DND-41 (cell line): ENCODE results near the gene FAM32A.

Experiments used
- EZH2 ChIP-seq: IDR thresholded peaks from 3 replicates; pipeline ENCODE4 v1.6.1; 2012; ENCODE audit warnings: borderline replicate concordance, low read depth, mild to moderate bottlenecking, moderate library complexity, low read length, inconsistent platforms; ENCODE audit not compliant: severe bottlenecking
- TF ChIP-seq, protein P1 (sequence below): IDR thresholded peaks from 2 replicates; pipeline ENCODE4 v1.5.1; 2012; ENCODE audit warnings: borderline replicate concordance, low read length, moderate library complexity, mild to moderate bottlenecking; ENCODE audit not compliant: poor library complexity, severe bottlenecking; ENCODE audit errors: extremely low read depth

DNA sequence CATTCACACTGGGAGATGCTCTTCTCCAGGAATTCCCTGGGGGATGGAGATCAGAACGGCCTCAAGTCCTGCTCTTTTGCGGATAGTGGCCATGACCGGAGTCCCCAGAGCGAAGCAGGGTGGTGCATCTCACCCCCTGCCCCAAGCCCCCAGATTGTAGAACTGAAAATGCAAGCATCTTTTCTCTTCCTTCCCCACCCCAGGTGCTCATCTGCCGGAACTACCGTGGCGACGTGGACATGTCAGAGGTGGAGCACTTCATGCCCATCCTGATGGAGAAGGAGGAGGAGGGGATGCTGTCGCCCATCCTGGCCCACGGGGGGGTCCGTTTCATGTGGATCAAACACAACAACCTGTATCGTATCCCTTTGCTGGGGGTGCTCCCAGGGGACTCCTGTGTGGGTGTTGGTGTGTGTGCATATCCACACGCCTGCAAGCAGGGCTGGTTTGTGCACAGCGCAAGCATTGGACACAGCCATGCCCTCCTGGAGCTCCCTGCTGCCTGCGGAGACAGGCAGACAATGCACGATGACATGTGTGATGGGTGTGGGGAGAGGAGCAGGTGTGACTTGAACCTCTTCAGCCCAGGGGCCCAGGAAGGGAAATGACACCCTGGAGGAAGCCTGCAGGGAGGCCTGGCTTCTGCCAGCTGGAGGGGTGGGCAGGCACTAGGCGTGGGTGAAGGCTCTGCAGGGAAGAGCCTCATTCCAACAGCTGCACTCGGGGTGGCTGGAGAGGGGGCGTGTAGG is 18.2 kb downstream of the FAM32A start:
- TF ChIP-seq, protein P1, sequence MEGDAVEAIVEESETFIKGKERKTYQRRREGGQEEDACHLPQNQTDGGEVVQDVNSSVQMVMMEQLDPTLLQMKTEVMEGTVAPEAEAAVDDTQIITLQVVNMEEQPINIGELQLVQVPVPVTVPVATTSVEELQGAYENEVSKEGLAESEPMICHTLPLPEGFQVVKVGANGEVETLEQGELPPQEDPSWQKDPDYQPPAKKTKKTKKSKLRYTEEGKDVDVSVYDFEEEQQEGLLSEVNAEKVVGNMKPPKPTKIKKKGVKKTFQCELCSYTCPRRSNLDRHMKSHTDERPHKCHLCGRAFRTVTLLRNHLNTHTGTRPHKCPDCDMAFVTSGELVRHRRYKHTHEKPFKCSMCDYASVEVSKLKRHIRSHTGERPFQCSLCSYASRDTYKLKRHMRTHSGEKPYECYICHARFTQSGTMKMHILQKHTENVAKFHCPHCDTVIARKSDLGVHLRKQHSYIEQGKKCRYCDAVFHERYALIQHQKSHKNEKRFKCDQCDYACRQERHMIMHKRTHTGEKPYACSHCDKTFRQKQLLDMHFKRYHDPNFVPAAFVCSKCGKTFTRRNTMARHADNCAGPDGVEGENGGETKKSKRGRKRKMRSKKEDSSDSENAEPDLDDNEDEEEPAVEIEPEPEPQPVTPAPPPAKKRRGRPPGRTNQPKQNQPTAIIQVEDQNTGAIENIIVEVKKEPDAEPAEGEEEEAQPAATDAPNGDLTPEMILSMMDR: no peak
- no peak for TF ChIP-seq EZH2
